OCI-LY7 (cell line): ENCODE data around the gene CD93. TPM values are rescaled to one million over a fixed set of nuclear protein-coding genes. Genes with fewer than 3 reads are reported as not detected.

Source experiments
- BruUV-seq: library from RNA; stranded (reverse); fragments of 400-500 nt; replicated peaks from 2 replicates; lab custom pipeline; 2021; lab: Mats Ljungman, UMichigan
- CTCF ChIA-PET: fragments of 300-600 bp; sonication (Branson Sonifier 250); formaldehyde crosslinking; loops from one replicate; lab custom pipeline; 2022; ENCODE audit warnings: antibody characterized with exemption; ENCODE audit not compliant: unreplicated experiment; lab: Charles Lee
- POLR2A ChIA-PET: fragments of 300-600 bp; sonication (Branson Sonifier 250); formaldehyde crosslinking; loops from one replicate; lab custom pipeline; 2022; ENCODE audit warnings: antibody characterized with exemption; lab: Charles Lee
- DNase-seq: peaks from one replicate; pipeline ENCODE4 v3.0.0-alpha.2; 2015; ENCODE audit warnings: low spot score
- H2AFZ ChIP-seq: fragments of 200-600 bp; sonication (generic), shearing (Covaris generic); 2 replicates; pipeline ENCODE4 v1.6.1; 2014; ENCODE audit warnings: mild to moderate bottlenecking, antibody characterized with exemption, low read length, moderate library complexity
- H3K27ac ChIP-seq: fragments of 200-600 bp; sonication (generic); 2 replicates; pipeline ENCODE4 v1.5.1; 2014; ENCODE audit warnings: mixed run types, low read depth, mild to moderate bottlenecking, moderate library complexity, low read length, inconsistent platforms; ENCODE audit not compliant: poor library complexity, severe bottlenecking
- H3K36me3 ChIP-seq: fragments of 200-600 bp; sonication (generic); 2 replicates; pipeline ENCODE4 v1.6.1; 2014; ENCODE audit warnings: mild to moderate bottlenecking, antibody characterized with exemption, low read length, moderate library complexity, mixed read lengths; ENCODE audit not compliant: insufficient read depth
- H3K4me1 ChIP-seq: fragments of 200-600 bp; sonication (generic); 2 replicates; pipeline ENCODE4 v1.5.1; 2014; ENCODE audit warnings: mild to moderate bottlenecking, low read length; ENCODE audit not compliant: insufficient read depth, poor library complexity, severe bottlenecking
- H3K4me2 ChIP-seq: fragments of 200-600 bp; sonication (generic); 2 replicates; pipeline ENCODE4 v1.6.1; 2014; ENCODE audit warnings: mild to moderate bottlenecking, low read length
- H3K4me3 ChIP-seq: fragments of 200-600 bp; sonication (generic); 2 replicates; pipeline ENCODE4 v1.5.1; 2014; ENCODE audit warnings: mild to moderate bottlenecking, low read depth, low read length; ENCODE audit not compliant: poor library complexity, severe bottlenecking
- H3K79me2 ChIP-seq: fragments of 200-600 bp; sonication (generic); 2 replicates; pipeline ENCODE4 v1.6.1; 2016; ENCODE audit warnings: low read depth, mild to moderate bottlenecking, low read length, moderate library complexity, mixed read lengths; ENCODE audit not compliant: insufficient read depth
- H3K9me2 ChIP-seq: fragments of 200-600 bp; sonication (generic); 2 replicates; pipeline ENCODE4 v1.6.1; 2016; ENCODE audit warnings: mild to moderate bottlenecking, low read length, mixed read lengths; ENCODE audit not compliant: insufficient read depth
- H3K9me3 ChIP-seq: fragments of 200-600 bp; sonication (generic); 2 replicates; pipeline ENCODE4 v1.6.1; 2014; ENCODE audit warnings: mild to moderate bottlenecking, mixed run types, low read length, mixed read lengths
- H4K20me1 ChIP-seq: fragments of 200-600 bp; sonication (generic); 2 replicates; pipeline ENCODE4 v1.6.1; 2014; ENCODE audit warnings: mild to moderate bottlenecking, antibody characterized with exemption, low read length, moderate library complexity, mixed read lengths; ENCODE audit not compliant: insufficient read depth
- CTCF ChIP-seq: fragments of 200-600 bp; sonication (generic); conservative IDR thresholded peaks from 2 replicates; pipeline ENCODE4 v1.5.1; 2014; ENCODE audit warnings: mild to moderate bottlenecking, antibody characterized with exemption, low read length, moderate library complexity, mixed read lengths
- EZH2phosphoT487 ChIP-seq: fragments of 200-600 bp; sonication (generic); IDR thresholded peaks from 2 replicates; pipeline ENCODE4 v1.6.1; 2018; ENCODE audit warnings: low read depth, borderline replicate concordance, mild to moderate bottlenecking, mixed run types, antibody characterized with exemption, low read length, moderate library complexity, mixed read lengths
- intact Hi-C: fragments of 100-400 bp; cut with micrococcal nuclease; formaldehyde crosslinking; loops from one replicate; pipeline ENCODE4 v1.10.0; 2022; ENCODE audit not compliant: unreplicated experiment
- total RNA-seq, 2 experiments: library from RNA; depleted of rRNA in 1 of 2; stranded (reverse); fragments of >200 nt in 1 of 2; shearing (Covaris generic) in 1 of 2; gene quantifications; 2 replicates each; pipeline ENCODE4 v1.2.3, GENCODE V29; 2014 to 2022

Gene CD93
- total RNA-seq, 2 experiments from 2014 or later, result not detected

GRCh38 chr20:23066772-23067171 lies 19.4 kb downstream of the CD93 start:
- no peaks in the 10 kb centered on the region for H3K9me3 ChIP-seq
- TF ChIP-seq EZH2phosphoT487 (no peak), CTCF (no peak)
- no peak for DNase-seq
- POLR2A ChIA-PET, result no interaction called here
- CTCF ChIA-PET, result no interaction called here
- no peaks in the 10 kb centered on the region for H3K79me2 ChIP-seq
- H3K4me2 ChIP-seq, result no peak overlapping the region
- H3K9me2 ChIP-seq, result no peaks in the 10 kb centered on the region
- no peak overlapping the region for H3K27ac ChIP-seq
- no peak overlapping the region for H3K4me3 ChIP-seq
- H2AFZ ChIP-seq, result no peak overlapping the region
- no peaks in the 10 kb centered on the region for H3K36me3 ChIP-seq
- no TSS peak for BruUV-seq
- intact Hi-C loops, result no loop called here
- no peaks in the 10 kb centered on the region for H3K4me1 ChIP-seq
- no peaks in the 10 kb centered on the region for H4K20me1 ChIP-seq

GRCh38 chr20:23065266-23066201 lies 20.6 kb downstream of the CD93 start:
- ChIA-PET POLR2A (no interaction called here), CTCF (no interaction called here)
- Histone ChIP-seq H3K4me3 (no peak overlapping the region), H3K9me2 (no peaks in the 10 kb centered on the region), H3K36me3 (no peaks in the 10 kb centered on the region), H2AFZ (no peak overlapping the region), H3K9me3 (no peaks in the 10 kb centered on the region), H3K4me1 (no peaks in the 10 kb centered on the region), H4K20me1 (no peaks in the 10 kb centered on the region), H3K27ac (no peak overlapping the region), H3K79me2 (no peaks in the 10 kb centered on the region), H3K4me2 (no peak overlapping the region)
- no TSS peak for BruUV-seq
- TF ChIP-seq EZH2phosphoT487 (no peak), CTCF (no peak)
- no peak for DNase-seq
- intact Hi-C loops, result no loop called here

GRCh38 chr20:23063581-23063980 lies 22.5 kb downstream of the CD93 start:
- Histone ChIP-seq H3K79me2 (no peaks in the 10 kb centered on the region), H3K36me3 (no peaks in the 10 kb centered on the region), H3K9me3 (no peaks in the 10 kb centered on the region), H3K4me1 (no peaks in the 10 kb centered on the region), H3K4me2 (no peak overlapping the region), H3K9me2 (no peaks in the 10 kb centered on the region), H2AFZ (no peak overlapping the region), H3K27ac (no peak overlapping the region), H3K4me3 (no peak overlapping the region), H4K20me1 (no peaks in the 10 kb centered on the region)
- BruUV-seq, result no TSS peak
- no peak for DNase-seq
- POLR2A ChIA-PET, result no interaction called here
- CTCF ChIA-PET, result no interaction called here
- TF ChIP-seq CTCF (no peak), EZH2phosphoT487 (no peak)
- intact Hi-C loops, result no loop called here
